HEK293 (cell line): ENCODE measurements around the gene PPP3CA.

Source experiments
- CTCF ChIA-PET: fragments of 350-600 bp; formaldehyde crosslinking; extraction: SDS; loops from one replicate; lab custom pipeline; 2021; ENCODE audit warnings: antibody characterized with exemption; lab: Yijun Ruan, JAX
- POLR2A ChIA-PET: fragments of 300-600 bp; formaldehyde crosslinking; extraction: SDS; loops from one replicate; lab custom pipeline; 2020; ENCODE audit warnings: antibody characterized with exemption, inconsistent platforms; lab: Yijun Ruan, JAX
- H3K27ac ChIP-seq: fragments of 200-500 bp; sonication (Bioruptor generic); 2 replicates; pipeline ENCODE4 v1.5.1; 2014; ENCODE audit warnings: low read depth, low read length, control low read depth, inconsistent platforms; ENCODE audit errors: extremely low read depth
- H3K36me3 ChIP-seq, 2 experiments: fragments of 200-500 bp in 1 of 2; sonication (Bioruptor generic) in 1 of 2; 1 replicate in 1 of 2; 2 replicates in 1 of 2; pipeline ENCODE4 v1.5.1; 2014 to 2017; ENCODE audit warnings: inconsistent platforms in 2 of 2, low read length in 2 of 2; ENCODE audit not compliant: control insufficient read depth in 2 of 2, insufficient read depth in 1 of 2
- H3K4me1 ChIP-seq: fragments of 200-500 bp; sonication (Bioruptor generic); 2 replicates; pipeline ENCODE4 v1.5.1; 2014; ENCODE audit warnings: mild to moderate bottlenecking, low read length, inconsistent platforms; ENCODE audit not compliant: control insufficient read depth, insufficient read depth
- H3K4me3 ChIP-seq: 2 replicates; pipeline ENCODE4 v1.5.1; 2011; ENCODE audit warnings: low read depth, mild to moderate bottlenecking, control low read depth, low read length, moderate library complexity
- H3K9me3 ChIP-seq: fragments of 200-500 bp; sonication (Bioruptor generic); 2 replicates; pipeline ENCODE4 v1.5.1; 2014; ENCODE audit warnings: low read depth, low read length, inconsistent platforms; ENCODE audit not compliant: control insufficient read depth, insufficient read depth
- EGR2 ChIP-seq: fragments of 450-650 bp; formaldehyde crosslinking; IDR thresholded peaks from 2 replicates; pipeline ENCODE4 v1.5.1; 2016; ENCODE audit warnings: low read depth, missing biosample characterization, missing genetic modification characterization
- IKZF3 ChIP-seq: fragments of 450-650 bp; IDR thresholded peaks from 2 replicates; pipeline ENCODE4 v1.5.0; 2018; ENCODE audit warnings: missing biosample characterization, mild to moderate bottlenecking, missing genetic modification characterization, moderate library complexity
- MYNN ChIP-seq: fragments of 450-650 bp; formaldehyde crosslinking; IDR thresholded peaks from 2 replicates; pipeline ENCODE4 v1.5.1; 2016; ENCODE audit warnings: missing biosample characterization, missing genetic modification characterization, borderline replicate concordance
- YY1 ChIP-seq: fragments of 450-650 bp; formaldehyde crosslinking; IDR thresholded peaks from 2 replicates; pipeline ENCODE4 v1.5.1; 2018; ENCODE audit warnings: missing biosample characterization, missing genetic modification characterization
- ZBTB48 ChIP-seq: fragments of 450-650 bp; formaldehyde crosslinking; IDR thresholded peaks from 2 replicates; pipeline ENCODE4 v1.5.1; 2016; ENCODE audit warnings: missing biosample characterization, missing genetic modification characterization
- ZFHX2 ChIP-seq: fragments of 450-650 bp; formaldehyde crosslinking; conservative IDR thresholded peaks from 2 replicates; pipeline ENCODE4 v1.5.1; 2016; ENCODE audit warnings: missing biosample characterization, missing genetic modification characterization
- ZFP41 ChIP-seq: fragments of 450-650 bp; formaldehyde crosslinking; IDR thresholded peaks from 2 replicates; pipeline ENCODE4 v1.5.1; 2016; ENCODE audit warnings: missing biosample characterization, missing genetic modification characterization, borderline replicate concordance
- ZNF146 ChIP-seq: fragments of 450-650 bp; formaldehyde crosslinking; IDR thresholded peaks from 2 replicates; pipeline ENCODE4 v1.5.1; 2016; ENCODE audit warnings: missing biosample characterization, missing genetic modification characterization
- ZNF157 ChIP-seq: fragments of 450-650 bp; formaldehyde crosslinking; IDR thresholded peaks from 2 replicates; pipeline ENCODE4 v1.5.1; 2016; ENCODE audit warnings: missing biosample characterization, missing genetic modification characterization
- ZNF311 ChIP-seq: fragments of 450-650 bp; formaldehyde crosslinking; IDR thresholded peaks from 2 replicates; pipeline ENCODE4 v1.5.1; 2017; ENCODE audit warnings: missing biosample characterization, missing genetic modification characterization, borderline replicate concordance
- ZNF335 ChIP-seq: fragments of 450-650 bp; formaldehyde crosslinking; conservative IDR thresholded peaks from 2 replicates; pipeline ENCODE4 v1.5.1; 2016; ENCODE audit warnings: missing biosample characterization, missing genetic modification characterization
- ZNF350 ChIP-seq: fragments of 450-650 bp; formaldehyde crosslinking; IDR thresholded peaks from 2 replicates; pipeline ENCODE4 v1.5.0; 2017; ENCODE audit warnings: missing biosample characterization, mild to moderate bottlenecking, missing genetic modification characterization
- ZNF391 ChIP-seq: fragments of 450-650 bp; formaldehyde crosslinking; IDR thresholded peaks from 2 replicates; pipeline ENCODE4 v1.5.1; 2016; ENCODE audit warnings: low read depth, missing biosample characterization, missing genetic modification characterization, borderline replicate concordance
- ZNF423 ChIP-seq: fragments of 450-650 bp; formaldehyde crosslinking; IDR thresholded peaks from 2 replicates; pipeline ENCODE4 v1.5.1; 2016; ENCODE audit warnings: missing biosample characterization, missing genetic modification characterization
- ZNF426 ChIP-seq: fragments of 450-650 bp; formaldehyde crosslinking; IDR thresholded peaks from 2 replicates; pipeline ENCODE4 v1.5.1; 2017; ENCODE audit warnings: missing biosample characterization, missing genetic modification characterization, mild to moderate bottlenecking, inconsistent platforms, moderate library complexity
- ZNF473 ChIP-seq: fragments of 450-650 bp; formaldehyde crosslinking; IDR thresholded peaks from 2 replicates; pipeline ENCODE4 v1.5.1; 2017; ENCODE audit warnings: missing biosample characterization, missing genetic modification characterization
- ZNF549 ChIP-seq: fragments of 450-650 bp; IDR thresholded peaks from 2 replicates; pipeline ENCODE4 v1.5.1; 2018; ENCODE audit warnings: missing biosample characterization, missing genetic modification characterization, mild to moderate bottlenecking, inconsistent platforms, moderate library complexity
- ZNF596 ChIP-seq: fragments of 450-650 bp; IDR thresholded peaks from 2 replicates; pipeline ENCODE4 v1.5.0; 2018; ENCODE audit warnings: missing biosample characterization, mild to moderate bottlenecking, missing genetic modification characterization, moderate library complexity
- ZNF626 ChIP-seq: fragments of 450-650 bp; sonication (Bioruptor Pico); formaldehyde crosslinking; IDR thresholded peaks from 2 replicates; pipeline ENCODE4 v1.5.1; 2018; ENCODE audit warnings: missing biosample characterization, missing genetic modification characterization, inconsistent platforms
- ZNF658 ChIP-seq: fragments of 450-650 bp; formaldehyde crosslinking; IDR thresholded peaks from 2 replicates; pipeline ENCODE4; 2016; ENCODE audit warnings: missing biosample characterization, missing genetic modification characterization
- ZNF747 ChIP-seq: fragments of 450-650 bp; formaldehyde crosslinking; IDR thresholded peaks from 2 replicates; pipeline ENCODE4 v1.5.1; 2016; ENCODE audit warnings: missing biosample characterization, missing genetic modification characterization
- ZNF785 ChIP-seq: fragments of 450-650 bp; formaldehyde crosslinking; IDR thresholded peaks from 2 replicates; pipeline ENCODE4 v1.5.1; 2016; ENCODE audit warnings: missing biosample characterization, missing genetic modification characterization
- ZXDB ChIP-seq: fragments of 450-650 bp; formaldehyde crosslinking; IDR thresholded peaks from 2 replicates; pipeline ENCODE4 v1.5.1; 2016; ENCODE audit warnings: missing biosample characterization, missing genetic modification characterization
- TF ChIP-seq, protein P1 (sequence below): fragments of 450-650 bp; formaldehyde crosslinking; IDR thresholded peaks from 2 replicates; pipeline ENCODE4 v1.5.1; 2016; ENCODE audit warnings: missing biosample characterization, missing genetic modification characterization
- TF ChIP-seq, protein P2 (sequence below): fragments of 450-650 bp; formaldehyde crosslinking; IDR thresholded peaks from 2 replicates; pipeline ENCODE4 v1.5.1; 2016; ENCODE audit warnings: missing biosample characterization, missing genetic modification characterization
- TF ChIP-seq, protein P3 (sequence below): IDR thresholded peaks from 2 replicates; pipeline ENCODE4 v1.6.1; 2011; ENCODE audit warnings: mild to moderate bottlenecking, low read depth, low read length, borderline replicate concordance
- TF ChIP-seq, protein P4 (sequence below): fragments of 450-650 bp; formaldehyde crosslinking; IDR thresholded peaks from 2 replicates; pipeline ENCODE4 v1.5.1; 2016; ENCODE audit warnings: missing biosample characterization, missing genetic modification characterization, borderline replicate concordance

Gene PPP3CA

DNA sequence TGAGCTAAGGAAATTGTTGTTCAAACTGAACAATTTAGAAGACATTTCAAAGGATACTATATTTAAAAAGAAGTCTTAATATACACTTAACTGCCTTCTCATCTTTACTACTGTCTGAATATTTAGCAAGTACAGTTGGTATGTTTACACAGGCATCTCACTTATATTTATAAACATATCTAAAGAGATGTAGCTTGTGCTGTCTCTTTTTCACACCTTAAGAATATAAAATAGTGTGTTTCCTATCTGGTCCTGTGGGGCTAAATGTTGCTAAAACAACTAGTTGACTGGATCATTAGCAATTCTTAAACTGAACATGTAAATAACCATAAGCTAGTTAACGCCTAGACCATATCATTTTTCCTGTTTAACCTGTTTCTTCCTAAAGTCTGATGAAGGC lies 336.3 kb downstream of the PPP3CA start:
- TF ChIP-seq ZNF146 (no peak), ZNF658 (tag by site-specific recombination) (no peak), MYNN (no peak), ZNF350 (tag by site-specific recombination) (no peak), ZNF311 (tag by site-specific recombination) (no peak), ZNF596 (tag by site-specific recombination) (no peak), ZNF335 (tag by site-specific recombination) (no peak), ZNF626 (tag by site-specific recombination) (no peak), ZFP41 (no peak)
- TF ChIP-seq, protein P1, sequence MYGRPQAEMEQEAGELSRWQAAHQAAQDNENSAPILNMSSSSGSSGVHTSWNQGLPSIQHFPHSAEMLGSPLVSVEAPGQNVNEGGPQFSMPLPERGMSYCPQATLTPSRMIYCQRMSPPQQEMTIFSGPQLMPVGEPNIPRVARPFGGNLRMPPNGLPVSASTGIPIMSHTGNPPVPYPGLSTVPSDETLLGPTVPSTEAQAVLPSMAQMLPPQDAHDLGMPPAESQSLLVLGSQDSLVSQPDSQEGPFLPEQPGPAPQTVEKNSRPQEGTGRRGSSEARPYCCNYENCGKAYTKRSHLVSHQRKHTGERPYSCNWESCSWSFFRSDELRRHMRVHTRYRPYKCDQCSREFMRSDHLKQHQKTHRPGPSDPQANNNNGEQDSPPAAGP (tag by site-specific recombination) = no peak
- TF ChIP-seq, protein P2, sequence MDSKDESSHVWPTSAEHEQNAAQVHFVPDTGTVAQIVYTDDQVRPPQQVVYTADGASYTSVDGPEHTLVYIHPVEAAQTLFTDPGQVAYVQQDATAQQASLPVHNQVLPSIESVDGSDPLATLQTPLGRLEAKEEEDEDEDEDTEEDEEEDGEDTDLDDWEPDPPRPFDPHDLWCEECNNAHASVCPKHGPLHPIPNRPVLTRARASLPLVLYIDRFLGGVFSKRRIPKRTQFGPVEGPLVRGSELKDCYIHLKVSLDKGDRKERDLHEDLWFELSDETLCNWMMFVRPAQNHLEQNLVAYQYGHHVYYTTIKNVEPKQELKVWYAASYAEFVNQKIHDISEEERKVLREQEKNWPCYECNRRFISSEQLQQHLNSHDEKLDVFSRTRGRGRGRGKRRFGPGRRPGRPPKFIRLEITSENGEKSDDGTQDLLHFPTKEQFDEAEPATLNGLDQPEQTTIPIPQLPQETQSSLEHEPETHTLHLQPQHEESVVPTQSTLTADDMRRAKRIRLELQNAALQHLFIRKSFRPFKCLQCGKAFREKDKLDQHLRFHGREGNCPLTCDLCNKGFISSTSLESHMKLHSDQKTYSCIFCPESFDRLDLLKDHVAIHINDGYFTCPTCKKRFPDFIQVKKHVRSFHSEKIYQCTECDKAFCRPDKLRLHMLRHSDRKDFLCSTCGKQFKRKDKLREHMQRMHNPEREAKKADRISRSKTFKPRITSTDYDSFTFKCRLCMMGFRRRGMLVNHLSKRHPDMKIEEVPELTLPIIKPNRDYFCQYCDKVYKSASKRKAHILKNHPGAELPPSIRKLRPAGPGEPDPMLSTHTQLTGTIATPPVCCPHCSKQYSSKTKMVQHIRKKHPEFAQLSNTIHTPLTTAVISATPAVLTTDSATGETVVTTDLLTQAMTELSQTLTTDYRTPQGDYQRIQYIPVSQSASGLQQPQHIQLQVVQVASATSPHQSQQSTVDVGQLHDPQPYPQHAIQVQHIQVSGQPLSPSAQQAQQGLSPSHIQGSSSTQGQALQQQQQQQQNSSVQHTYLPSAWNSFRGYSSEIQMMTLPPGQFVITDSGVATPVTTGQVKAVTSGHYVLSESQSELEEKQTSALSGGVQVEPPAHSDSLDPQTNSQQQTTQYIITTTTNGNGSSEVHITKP (tag by site-specific recombination) = no peak
- TF ChIP-seq, protein P3, sequence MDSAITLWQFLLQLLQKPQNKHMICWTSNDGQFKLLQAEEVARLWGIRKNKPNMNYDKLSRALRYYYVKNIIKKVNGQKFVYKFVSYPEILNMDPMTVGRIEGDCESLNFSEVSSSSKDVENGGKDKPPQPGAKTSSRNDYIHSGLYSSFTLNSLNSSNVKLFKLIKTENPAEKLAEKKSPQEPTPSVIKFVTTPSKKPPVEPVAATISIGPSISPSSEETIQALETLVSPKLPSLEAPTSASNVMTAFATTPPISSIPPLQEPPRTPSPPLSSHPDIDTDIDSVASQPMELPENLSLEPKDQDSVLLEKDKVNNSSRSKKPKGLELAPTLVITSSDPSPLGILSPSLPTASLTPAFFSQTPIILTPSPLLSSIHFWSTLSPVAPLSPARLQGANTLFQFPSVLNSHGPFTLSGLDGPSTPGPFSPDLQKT = no peak
- TF ChIP-seq, protein P4, sequence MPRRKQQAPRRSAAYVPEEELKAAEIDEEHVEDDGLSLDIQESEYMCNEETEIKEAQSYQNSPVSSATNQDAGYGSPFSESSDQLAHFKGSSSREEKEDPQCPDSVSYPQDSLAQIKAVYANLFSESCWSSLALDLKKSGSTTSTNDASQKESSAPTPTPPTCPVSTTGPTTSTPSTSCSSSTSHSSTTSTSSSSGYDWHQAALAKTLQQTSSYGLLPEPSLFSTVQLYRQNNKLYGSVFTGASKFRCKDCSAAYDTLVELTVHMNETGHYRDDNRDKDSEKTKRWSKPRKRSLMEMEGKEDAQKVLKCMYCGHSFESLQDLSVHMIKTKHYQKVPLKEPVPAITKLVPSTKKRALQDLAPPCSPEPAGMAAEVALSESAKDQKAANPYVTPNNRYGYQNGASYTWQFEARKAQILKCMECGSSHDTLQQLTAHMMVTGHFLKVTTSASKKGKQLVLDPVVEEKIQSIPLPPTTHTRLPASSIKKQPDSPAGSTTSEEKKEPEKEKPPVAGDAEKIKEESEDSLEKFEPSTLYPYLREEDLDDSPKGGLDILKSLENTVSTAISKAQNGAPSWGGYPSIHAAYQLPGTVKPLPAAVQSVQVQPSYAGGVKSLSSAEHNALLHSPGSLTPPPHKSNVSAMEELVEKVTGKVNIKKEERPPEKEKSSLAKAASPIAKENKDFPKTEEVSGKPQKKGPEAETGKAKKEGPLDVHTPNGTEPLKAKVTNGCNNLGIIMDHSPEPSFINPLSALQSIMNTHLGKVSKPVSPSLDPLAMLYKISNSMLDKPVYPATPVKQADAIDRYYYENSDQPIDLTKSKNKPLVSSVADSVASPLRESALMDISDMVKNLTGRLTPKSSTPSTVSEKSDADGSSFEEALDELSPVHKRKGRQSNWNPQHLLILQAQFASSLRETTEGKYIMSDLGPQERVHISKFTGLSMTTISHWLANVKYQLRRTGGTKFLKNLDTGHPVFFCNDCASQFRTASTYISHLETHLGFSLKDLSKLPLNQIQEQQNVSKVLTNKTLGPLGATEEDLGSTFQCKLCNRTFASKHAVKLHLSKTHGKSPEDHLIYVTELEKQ (tag by site-specific recombination) = no peak
- POLR2A ChIA-PET = no interaction called here
- H3K9me3 ChIP-seq = no peaks in the 10 kb centered on the region

DNA sequence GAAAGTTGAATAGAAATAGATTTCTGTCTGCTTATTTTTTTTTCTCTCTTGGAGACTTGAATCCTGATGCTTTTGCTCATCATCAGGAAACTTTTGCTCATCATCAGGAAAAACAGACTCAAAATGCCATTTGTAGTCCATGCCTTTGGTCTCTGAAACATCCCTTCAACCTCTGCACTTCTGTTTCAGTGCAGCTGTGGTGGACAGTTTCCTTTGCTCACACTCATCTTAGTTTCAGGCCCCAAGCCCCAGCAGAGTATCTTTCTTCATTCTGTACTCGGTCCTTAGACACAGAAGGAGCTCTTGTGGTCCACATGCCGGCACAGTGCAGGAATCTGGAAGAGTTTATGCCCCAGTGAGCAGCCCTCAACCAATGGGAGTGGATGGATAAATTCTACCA lies 337.9 kb downstream of the PPP3CA start:
- ChIA-PET POLR2A (interaction anchor here (0.7 kb wide), 1 partner anchor 909 kb away, joined by 3 read pairs; no protein-coding TSS in a partner anchor), CTCF (no interaction called here)
- no peaks in the 10 kb centered on the region for H3K9me3 ChIP-seq
- no peak overlapping the region for H3K27ac ChIP-seq
- no peaks in the 10 kb centered on the region for H3K36me3 ChIP-seq
- H3K4me1 ChIP-seq = no peaks in the 10 kb centered on the region
- H3K4me3 ChIP-seq = no peak overlapping the region
- TF ChIP-seq IKZF3 = no peak
- TF ChIP-seq ZNF785 (tag by site-specific recombination) = no peak
- no peak for TF ChIP-seq ZNF626 (tag by site-specific recombination)
- no peak for TF ChIP-seq ZNF423
- TF ChIP-seq EGR2 (tag by site-specific recombination) = no peak
- no peak for TF ChIP-seq ZBTB48 (tag by site-specific recombination)
- TF ChIP-seq ZNF426 (tag by site-specific recombination) = no peak
- TF ChIP-seq ZFHX2 (tag by site-specific recombination) = no peak
- TF ChIP-seq ZNF391 (tag by site-specific recombination) = no peak
- no peak for TF ChIP-seq ZNF549 (tag by site-specific recombination)
- no peak for TF ChIP-seq ZNF747
- no peak for TF ChIP-seq ZNF473 (tag by site-specific recombination)
- no peak for TF ChIP-seq ZNF157 (tag by site-specific recombination)
- TF ChIP-seq YY1 (tag by site-specific recombination) = no peak
- TF ChIP-seq ZXDB = no peak

More for the DNA sequence above, 336.3 kb downstream of the PPP3CA start:
- no peaks in the 10 kb centered on the region for H3K36me3 ChIP-seq
- no peaks in the 10 kb centered on the region for H3K4me1 ChIP-seq
- no peak overlapping the region for H3K27ac ChIP-seq
- CTCF ChIA-PET = no interaction called here
- H3K4me3 ChIP-seq = no peak overlapping the region
